Subcutaneous abdominal adipose tissue (tissue), 5 donors: ENCODE results near the gene FBXO2.

Experiments used
- H3K27ac ChIP-seq: one replicate; pipeline ENCODE4 v1.7.0; 2013; ENCODE audit warnings: low read depth, mild to moderate bottlenecking, inconsistent platforms, low read length, moderate library complexity
- H3K27me3 ChIP-seq, 5 donors: one replicate each; pipeline ENCODE4 v1.7.0; 2013; ENCODE audit warnings: low read length in 5 of 5, inconsistent platforms in 1 of 5; ENCODE audit not compliant: control insufficient read depth in 5 of 5, insufficient read depth in 4 of 5
- H3K36me3 ChIP-seq, 5 donors: one replicate each; pipeline ENCODE4 v1.7.0; 2013; ENCODE audit warnings: low read length in 5 of 5; ENCODE audit not compliant: control insufficient read depth in 5 of 5, insufficient read depth in 5 of 5
- H3K4me1 ChIP-seq, 5 donors: one replicate each; pipeline ENCODE4 v1.7.0; 2013; ENCODE audit warnings: low read length in 5 of 5, mild to moderate bottlenecking in 3 of 5, moderate library complexity in 1 of 5; ENCODE audit not compliant: control insufficient read depth in 5 of 5, insufficient read depth in 5 of 5
- H3K4me3 ChIP-seq, 5 donors: one replicate each; pipeline ENCODE4 v1.7.0; 2013; ENCODE audit warnings: low read length in 5 of 5, low read depth in 1 of 5
- H3K9ac ChIP-seq, 5 donors: one replicate each; pipeline ENCODE4 v1.7.0; 2013; ENCODE audit warnings: low read length in 5 of 5, mild to moderate bottlenecking in 4 of 5, moderate library complexity in 3 of 5
- H3K9me3 ChIP-seq, 5 donors: one replicate each; pipeline ENCODE4 v1.7.0; 2013; ENCODE audit warnings: low read length in 5 of 5; ENCODE audit not compliant: control insufficient read depth in 5 of 5
- donor health status: healthy.
- donor health status: healthy.
- donor health status: healthy.
- donor health status: healthy.
- donor health status: healthy.

Gene FBXO2

DNA sequence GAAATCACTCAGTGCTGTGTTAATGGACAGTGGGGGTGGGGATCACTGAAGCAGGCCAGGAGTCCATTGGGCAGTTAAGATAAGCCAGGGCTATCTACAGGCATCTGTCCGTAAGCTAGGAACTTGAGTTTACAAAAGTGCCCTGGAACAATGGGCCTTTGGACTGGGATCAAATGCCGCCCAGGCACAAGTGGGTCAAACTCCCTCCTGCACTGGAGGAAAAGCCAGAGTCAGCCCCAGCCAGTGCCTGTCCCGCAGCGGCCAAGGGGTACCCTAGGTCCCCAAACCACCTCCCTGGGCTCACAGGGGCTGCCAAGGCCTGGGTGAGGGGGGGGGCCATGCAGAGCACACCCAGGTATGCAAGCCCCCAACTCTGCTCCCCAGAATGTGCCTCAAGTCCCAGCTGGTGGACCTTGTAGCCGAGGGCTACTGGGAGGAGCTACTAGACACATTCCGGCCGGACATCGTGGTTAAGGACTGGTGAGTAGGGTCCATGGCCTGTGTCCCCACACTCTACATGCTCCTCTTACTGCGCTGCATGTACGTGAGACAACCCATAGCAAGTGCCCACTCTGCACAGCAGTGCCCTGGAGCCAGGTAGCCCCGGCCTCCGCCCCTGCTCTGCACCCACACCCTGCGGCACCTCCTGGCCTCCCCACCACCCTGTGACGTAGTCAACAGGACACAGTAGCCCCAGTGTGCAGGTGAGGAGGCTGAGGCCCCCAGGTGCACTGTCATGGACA lies 17.5 kb upstream of the FBXO2 start:
- Histone ChIP-seq H3K27ac (no peak overlapping the region), H3K9me3 (no peaks in the 10 kb centered on the region), H3K9ac (no peak overlapping the region), H3K4me3 (no peak overlapping the region), H3K36me3 (peaks cover 0 to 56% (median 44%) of the 10 kb centered on the region in 5 donors), H3K27me3 (no peaks in the 10 kb centered on the region), H3K4me1 (peaks cover 0 to 15% (median 4%) of the 10 kb centered on the region in 5 donors)

DNA sequence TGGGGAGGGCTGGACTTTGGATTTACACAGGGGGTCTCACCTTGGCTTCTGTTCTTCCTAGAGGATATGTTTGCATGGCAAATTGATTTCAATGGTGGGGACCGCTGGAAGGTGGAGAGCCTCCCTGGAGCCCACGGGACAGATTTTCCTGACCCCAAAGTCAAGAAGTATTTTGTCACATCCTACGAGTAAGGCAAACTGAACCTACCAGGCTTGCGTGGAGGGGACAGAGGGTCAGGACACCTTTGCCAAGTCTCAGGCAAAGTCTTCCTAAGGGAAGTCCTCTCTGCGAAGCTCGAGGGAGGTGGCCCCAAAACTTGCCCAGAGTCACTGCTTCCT lies 16.9 kb upstream of the FBXO2 start:
- Histone ChIP-seq H3K27ac (no peak overlapping the region), H3K36me3 (peaks cover 0 to 56% (median 41%) of the 10 kb centered on the region in 5 donors), H3K4me1 (peaks cover 0 to 15% (median 0%) of the 10 kb centered on the region in 5 donors), H3K9ac (no peak overlapping the region), H3K27me3 (no peaks in the 10 kb centered on the region), H3K4me3 (no peak overlapping the region), H3K9me3 (no peaks in the 10 kb centered on the region)

DNA sequence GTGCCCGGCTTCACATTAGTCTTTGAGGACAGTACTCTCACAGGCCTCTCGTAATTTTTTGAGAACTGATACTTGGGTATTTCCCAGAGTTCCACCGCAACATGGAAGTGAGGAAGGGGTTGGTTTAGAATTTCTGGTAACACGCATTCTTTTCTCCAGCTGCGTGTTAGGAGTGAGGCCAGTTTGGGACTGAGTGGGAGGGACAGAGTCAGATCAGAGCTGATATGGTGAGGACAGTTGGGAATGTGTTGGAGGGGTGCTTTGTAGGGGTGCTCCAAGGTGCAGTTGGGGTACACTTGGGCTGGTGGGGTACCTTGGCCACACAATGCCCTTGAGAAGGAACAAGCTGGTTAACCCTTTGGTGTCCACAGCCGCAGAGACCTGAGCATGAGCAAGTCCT lies 16.5 kb upstream of the FBXO2 start:
- Histone ChIP-seq H3K4me3 (no peak overlapping the region), H3K27me3 (no peaks in the 10 kb centered on the region), H3K4me1 (peaks cover 0 to 15% (median 0%) of the 10 kb centered on the region in 5 donors), H3K27ac (no peak overlapping the region), H3K9me3 (no peaks in the 10 kb centered on the region), H3K36me3 (peaks cover 0 to 53% (median 38%) of the 10 kb centered on the region in 5 donors), H3K9ac (no peak overlapping the region)

DNA sequence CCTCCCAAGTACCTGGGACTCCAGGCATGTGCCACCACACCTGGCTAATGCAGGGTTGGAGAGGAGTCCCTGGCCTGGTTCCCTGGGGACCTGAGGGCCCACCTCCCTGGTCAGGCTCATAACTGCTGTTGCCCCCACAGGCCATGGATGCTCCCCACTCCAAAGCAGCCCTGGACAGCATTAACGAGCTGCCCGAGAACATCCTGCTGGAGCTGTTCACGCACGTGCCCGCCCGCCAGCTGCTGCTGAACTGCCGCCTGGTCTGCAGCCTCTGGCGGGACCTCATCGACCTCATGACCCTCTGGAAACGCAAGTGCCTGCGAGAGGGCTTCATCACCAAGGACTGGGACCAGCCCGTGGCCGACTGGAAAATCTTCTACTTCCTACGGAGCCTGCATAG lies 14.3 kb upstream of the FBXO2 start:
- no peaks in the 10 kb centered on the region for H3K27me3 ChIP-seq
- peaks cover 0 to 24% (median 8%) of the 10 kb centered on the region in 5 donors for H3K4me1 ChIP-seq
- no peak overlapping the region for H3K27ac ChIP-seq
- peaks cover 0 to 33% (median 20%) of the 10 kb centered on the region in 5 donors for H3K36me3 ChIP-seq
- no peaks in the 10 kb centered on the region for H3K9me3 ChIP-seq
- H3K4me3 ChIP-seq: no peak overlapping the region
- no peak overlapping the region for H3K9ac ChIP-seq

DNA sequence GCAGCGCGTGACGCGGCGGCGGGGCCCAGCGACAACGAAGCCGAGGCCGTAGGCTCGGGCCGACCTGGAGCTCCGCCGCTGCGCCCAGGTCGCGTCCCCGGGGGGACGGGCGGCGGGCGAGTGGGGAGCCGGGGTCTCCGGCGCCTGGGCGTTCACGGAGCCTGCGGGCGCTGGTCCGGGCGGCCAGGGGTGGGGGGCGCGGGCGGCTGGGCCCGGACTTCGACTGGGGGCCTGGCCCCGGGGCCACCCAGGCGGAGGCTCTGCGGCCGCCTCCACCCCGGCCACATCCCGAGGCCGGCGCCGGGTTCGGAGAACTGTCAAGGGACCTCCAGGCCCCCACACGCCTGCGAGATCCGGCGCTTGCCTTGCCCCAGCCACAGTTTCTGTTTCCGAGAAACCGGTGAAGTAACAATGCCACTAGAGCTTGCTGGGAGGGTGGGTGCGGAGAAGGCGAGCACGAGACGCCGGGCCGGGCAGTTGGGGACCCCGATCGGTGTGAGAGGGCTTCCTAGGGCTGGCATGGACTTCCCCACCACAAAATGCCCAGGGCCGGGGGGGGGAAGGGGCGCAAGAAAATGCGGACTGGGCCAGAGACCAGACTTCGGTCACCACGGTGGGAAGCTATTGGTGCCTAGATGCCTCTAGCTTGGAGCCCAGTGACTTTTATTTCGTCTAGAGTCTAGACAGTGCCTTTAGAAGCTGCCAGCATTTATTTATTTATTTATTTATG lies 10.3 kb upstream of the FBXO2 start:
- H3K4me1 ChIP-seq: peaks cover 0 to 12% (median 8%) of the 10 kb centered on the region in 5 donors
- H3K27me3 ChIP-seq: no peaks in the 10 kb centered on the region
- no peaks in the 10 kb centered on the region for H3K9me3 ChIP-seq
- H3K36me3 ChIP-seq: peaks cover 0 to 19% (median 4%) of the 10 kb centered on the region in 5 donors
- H3K9ac ChIP-seq: peak overlapping the region in 4 of 5 donors; percentile 60 to 86 (median 78)
- H3K4me3 ChIP-seq: peak overlapping the region; percentile 59 to 74 (median 67)
- peak overlapping the region; percentile 37 for H3K27ac ChIP-seq

DNA sequence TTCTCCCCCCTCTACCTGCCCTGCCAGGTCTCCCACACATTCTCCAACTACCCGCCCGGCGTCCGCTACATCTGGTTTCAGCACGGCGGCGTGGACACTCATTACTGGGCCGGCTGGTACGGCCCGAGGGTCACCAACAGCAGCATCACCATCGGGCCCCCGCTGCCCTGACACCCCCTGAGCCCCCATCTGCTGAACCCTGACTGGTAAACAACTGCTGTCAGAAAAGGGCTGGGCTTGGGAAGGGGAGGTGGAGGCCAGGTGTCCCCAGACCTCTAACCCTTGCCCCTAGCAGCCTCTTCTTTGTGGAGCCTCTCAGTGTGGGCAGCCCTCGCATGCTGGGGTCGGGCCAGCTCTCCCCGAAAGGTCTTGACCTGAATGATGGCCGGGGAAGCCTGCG lies 6.9 kb upstream of the FBXO2 start:
- Histone ChIP-seq H3K9me3 (no peaks in the 10 kb centered on the region), H3K4me3 (no peak overlapping the region), H3K9ac (no peak overlapping the region), H3K27me3 (no peaks in the 10 kb centered on the region), H3K27ac (no peak overlapping the region), H3K36me3 (peaks cover 0 to 18% (median 2%) of the 10 kb centered on the region in 5 donors), H3K4me1 (peaks cover 0 to 9% (median 8%) of the 10 kb centered on the region in 5 donors)

DNA sequence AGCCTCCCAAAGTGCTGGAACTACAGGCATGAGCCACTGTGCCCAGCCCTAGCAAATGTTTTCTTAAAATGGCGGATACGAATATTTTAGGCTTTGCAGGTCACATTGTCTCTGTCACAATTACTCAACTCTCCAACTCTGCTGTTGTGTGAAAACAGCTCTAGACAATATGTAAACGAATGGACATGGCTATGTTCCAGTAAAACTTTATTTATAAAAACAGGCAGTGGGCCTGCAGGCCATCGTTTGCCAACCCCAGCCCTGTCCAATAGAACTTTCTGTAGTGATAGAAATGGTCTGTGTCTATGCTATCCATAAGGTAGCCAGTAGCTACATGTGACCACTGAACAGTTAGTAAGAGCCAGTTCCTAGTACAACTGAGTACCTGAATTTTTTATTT lies 5.5 kb upstream of the FBXO2 start:
- no peak overlapping the region for H3K9ac ChIP-seq

DNA sequence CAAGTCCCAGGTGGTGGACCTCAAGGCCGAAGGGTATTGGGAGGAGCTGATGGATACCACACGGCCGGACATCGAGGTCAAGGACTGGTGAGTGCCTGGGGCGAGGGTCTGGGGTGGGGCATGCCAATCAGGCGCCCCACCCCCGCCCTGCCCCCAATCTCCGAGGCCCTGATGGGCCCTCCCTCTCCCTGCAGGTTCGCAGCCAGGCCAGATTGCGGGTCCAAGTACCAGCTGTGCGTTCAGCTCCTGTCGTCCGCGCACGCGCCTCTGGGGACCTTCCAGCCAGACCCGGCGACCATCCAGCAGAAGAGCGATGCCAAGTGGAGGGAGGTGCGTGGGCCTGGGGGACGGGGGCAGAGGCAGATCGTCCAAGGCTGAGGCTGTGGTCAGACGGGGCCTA lies 4.3 kb upstream of the FBXO2 start:
- H3K9me3 ChIP-seq: no peaks in the 10 kb centered on the region
- H3K4me3 ChIP-seq: no peak overlapping the region
- H3K4me1 ChIP-seq: peaks cover 0 to 17% (median 13%) of the 10 kb centered on the region in 5 donors
- no peak overlapping the region for H3K9ac ChIP-seq
- no peak overlapping the region for H3K27ac ChIP-seq
- no peaks in the 10 kb centered on the region for H3K27me3 ChIP-seq
- peaks cover 0 to 18% (median 2%) of the 10 kb centered on the region in 5 donors for H3K36me3 ChIP-seq

More for the DNA sequence above, 5.5 kb upstream of the FBXO2 start:
- Histone ChIP-seq H3K4me1 (peaks cover 0 to 17% (median 11%) of the 10 kb centered on the region in 5 donors), H3K36me3 (peaks cover 0 to 18% (median 2%) of the 10 kb centered on the region in 5 donors), H3K27me3 (no peaks in the 10 kb centered on the region), H3K27ac (no peak overlapping the region), H3K4me3 (no peak overlapping the region), H3K9me3 (no peaks in the 10 kb centered on the region)

DNA sequence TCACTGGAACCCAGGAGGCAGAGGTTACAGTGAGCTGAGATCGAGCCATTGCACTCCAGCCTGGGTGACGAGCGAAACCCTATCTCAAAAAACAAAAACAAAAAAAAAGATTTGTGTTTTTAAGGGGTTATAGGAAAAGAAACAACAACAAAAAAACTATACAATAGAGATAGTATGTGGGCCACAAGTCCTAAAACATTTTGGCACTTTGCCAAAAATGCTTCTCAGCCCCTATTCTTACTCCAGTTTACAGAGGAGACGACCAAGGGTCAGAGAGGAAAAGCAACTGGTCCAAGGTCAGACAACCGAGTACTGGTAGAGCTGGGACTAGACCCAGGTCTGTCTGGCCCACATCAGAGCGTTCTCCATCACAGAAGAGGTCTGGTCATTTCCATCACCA lies 3.4 kb upstream of the FBXO2 start:
- Histone ChIP-seq H3K36me3 (peaks cover 0 to 18% (median 2%) of the 10 kb centered on the region in 5 donors), H3K9me3 (no peaks in the 10 kb centered on the region), H3K9ac (no peak overlapping the region), H3K27me3 (no peaks in the 10 kb centered on the region), H3K27ac (no peak overlapping the region), H3K4me1 (peaks cover 0 to 17% (median 13%) of the 10 kb centered on the region in 5 donors), H3K4me3 (no peak overlapping the region)
